Measurements from ENCODE around the gene PHLDA1. TPM values are rescaled to one million over a fixed set of nuclear protein-coding genes. Genes with fewer than 3 reads are reported as not detected.
A peak's percentile ranks its signal among the peaks of the same experiment; 100 is the strongest.

Gene PHLDA1
- total RNA-seq, 2 donors from 2014 or later: 5.7 to 10.4 TPM

DNA sequence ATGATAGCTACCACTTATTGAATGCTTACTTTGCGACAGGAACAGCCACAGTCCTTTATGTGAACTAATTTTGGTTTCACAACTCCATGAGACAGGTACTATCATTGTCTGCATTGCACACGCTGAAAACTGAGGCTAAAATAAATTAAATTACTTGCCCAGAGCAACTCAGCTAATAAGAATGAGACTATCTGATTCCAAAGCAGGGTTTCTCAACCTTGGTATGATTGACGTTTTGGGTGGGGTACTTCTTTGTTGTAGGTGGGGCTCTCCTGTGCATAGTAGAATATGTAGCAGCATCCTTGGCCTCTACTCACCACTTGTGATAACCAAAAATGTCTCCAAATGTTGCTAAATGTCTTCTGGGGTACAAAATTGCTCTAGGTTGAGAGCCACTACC is 9.1 kb downstream of the PHLDA1 start:
- no peak overlapping the region for H3K4me3 ChIP-seq
- H3K36me3 ChIP-seq: no peaks in the 10 kb centered on the region
- intact Hi-C loops (cut with DNase I): no loop called here
- H3K9me3 ChIP-seq: no peaks in the 10 kb centered on the region
- no peaks in the 10 kb centered on the region for H3K27me3 ChIP-seq
- H3K4me1 ChIP-seq: no peaks in the 10 kb centered on the region
- DNase-seq: no peak
- H3K27ac ChIP-seq: no peak overlapping the region
- TF ChIP-seq, protein P1, sequence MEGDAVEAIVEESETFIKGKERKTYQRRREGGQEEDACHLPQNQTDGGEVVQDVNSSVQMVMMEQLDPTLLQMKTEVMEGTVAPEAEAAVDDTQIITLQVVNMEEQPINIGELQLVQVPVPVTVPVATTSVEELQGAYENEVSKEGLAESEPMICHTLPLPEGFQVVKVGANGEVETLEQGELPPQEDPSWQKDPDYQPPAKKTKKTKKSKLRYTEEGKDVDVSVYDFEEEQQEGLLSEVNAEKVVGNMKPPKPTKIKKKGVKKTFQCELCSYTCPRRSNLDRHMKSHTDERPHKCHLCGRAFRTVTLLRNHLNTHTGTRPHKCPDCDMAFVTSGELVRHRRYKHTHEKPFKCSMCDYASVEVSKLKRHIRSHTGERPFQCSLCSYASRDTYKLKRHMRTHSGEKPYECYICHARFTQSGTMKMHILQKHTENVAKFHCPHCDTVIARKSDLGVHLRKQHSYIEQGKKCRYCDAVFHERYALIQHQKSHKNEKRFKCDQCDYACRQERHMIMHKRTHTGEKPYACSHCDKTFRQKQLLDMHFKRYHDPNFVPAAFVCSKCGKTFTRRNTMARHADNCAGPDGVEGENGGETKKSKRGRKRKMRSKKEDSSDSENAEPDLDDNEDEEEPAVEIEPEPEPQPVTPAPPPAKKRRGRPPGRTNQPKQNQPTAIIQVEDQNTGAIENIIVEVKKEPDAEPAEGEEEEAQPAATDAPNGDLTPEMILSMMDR (IDR thresholded peaks at IDR 0.05): no peak
- no peak overlapping the region for H3K9ac ChIP-seq (ENCODE audit: low read depth in 2 of 2, low read length in 2 of 2)

DNA sequence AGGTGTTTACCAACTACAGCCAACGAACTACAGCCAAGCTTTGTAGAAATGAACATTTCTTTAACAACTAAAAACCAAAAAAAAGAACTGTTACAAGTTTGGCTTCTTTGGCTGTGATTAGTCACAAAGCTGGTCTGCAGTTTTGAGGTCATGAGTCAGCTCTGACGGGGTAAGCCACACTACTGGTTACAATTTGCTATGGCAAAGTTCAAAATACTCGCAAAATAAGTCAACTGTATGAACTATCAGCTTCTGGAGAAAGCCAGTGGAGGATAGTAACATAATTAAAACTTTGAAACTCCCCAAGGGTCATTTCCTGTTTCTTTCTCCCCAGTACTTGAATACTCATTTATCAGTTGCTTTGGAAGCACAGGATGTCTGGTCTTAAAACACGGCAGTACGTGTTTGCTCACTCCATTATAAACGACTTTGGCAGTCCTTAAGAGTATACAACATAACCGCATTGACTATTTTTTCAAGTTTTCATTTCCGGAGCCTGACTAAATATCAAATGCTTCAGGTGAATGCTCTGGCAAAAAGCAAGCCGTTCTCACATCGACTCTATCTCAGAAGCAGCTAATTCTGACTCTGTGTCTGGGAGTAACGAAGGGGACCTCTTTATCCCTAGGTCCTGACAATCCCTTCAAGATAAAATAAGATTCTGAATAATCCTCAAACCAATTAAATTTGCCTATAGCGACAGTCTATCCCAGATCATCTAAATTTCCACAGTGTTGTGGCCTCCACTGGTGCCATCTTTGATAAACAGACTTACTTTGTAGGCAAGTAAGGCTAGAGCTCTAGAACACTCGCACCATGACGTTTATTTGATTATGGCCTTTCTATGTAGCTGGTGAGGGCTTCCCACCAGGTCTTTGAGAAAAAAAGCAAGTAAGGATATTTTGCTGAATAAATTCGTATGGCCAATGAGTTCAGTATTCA is 10.6 kb downstream of the PHLDA1 start:
- DNase-seq: no peak
- no peaks in the 10 kb centered on the region for H3K27me3 ChIP-seq
- peak overlapping the region; percentile 62 for H3K27ac ChIP-seq
- H3K36me3 ChIP-seq: no peaks in the 10 kb centered on the region
- no peak overlapping the region for H3K9ac ChIP-seq (ENCODE audit: low read depth in 2 of 2, low read length in 2 of 2)
- no peak overlapping the region for H3K4me3 ChIP-seq
- TF ChIP-seq, protein P1 (IDR thresholded peaks at IDR 0.05): no peak
- no peaks in the 10 kb centered on the region for H3K9me3 ChIP-seq
- intact Hi-C loops (cut with DNase I): no loop called here
- H3K4me1 ChIP-seq: no peaks in the 10 kb centered on the region

DNA sequence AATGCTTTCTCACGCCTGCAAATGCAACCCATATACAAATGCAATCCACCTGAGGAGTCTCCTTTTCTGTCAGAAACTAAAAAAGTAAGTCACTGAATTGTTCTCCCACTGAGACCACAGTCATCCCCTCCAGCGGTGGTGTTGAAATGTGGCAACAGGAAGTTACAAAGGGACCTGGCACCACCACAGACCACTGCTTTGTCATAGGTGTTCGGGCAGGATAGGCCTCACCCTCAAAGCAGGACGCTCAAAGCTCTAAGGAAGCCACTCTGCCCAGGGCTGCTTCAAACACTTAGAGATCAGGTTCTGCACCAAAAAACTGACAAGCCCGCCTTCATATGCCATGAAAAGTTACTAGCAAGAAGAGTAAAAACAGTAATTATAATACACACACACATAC is 11.3 kb downstream of the PHLDA1 start:
- intact Hi-C loops (cut with DNase I): no loop called here
- Histone ChIP-seq H3K27me3 (no peaks in the 10 kb centered on the region), H3K9ac (ENCODE audit: low read depth in 2 of 2, low read length in 2 of 2) (peak overlapping the region in 1 of 2 donors; percentile 12), H3K9me3 (no peaks in the 10 kb centered on the region), H3K4me1 (no peaks in the 10 kb centered on the region), H3K36me3 (no peaks in the 10 kb centered on the region), H3K4me3 (no peak overlapping the region), H3K27ac (peak overlapping the region; percentile 62)
- TF ChIP-seq, protein P1 (IDR thresholded peaks at IDR 0.05): no peak
- no peak for DNase-seq

DNA sequence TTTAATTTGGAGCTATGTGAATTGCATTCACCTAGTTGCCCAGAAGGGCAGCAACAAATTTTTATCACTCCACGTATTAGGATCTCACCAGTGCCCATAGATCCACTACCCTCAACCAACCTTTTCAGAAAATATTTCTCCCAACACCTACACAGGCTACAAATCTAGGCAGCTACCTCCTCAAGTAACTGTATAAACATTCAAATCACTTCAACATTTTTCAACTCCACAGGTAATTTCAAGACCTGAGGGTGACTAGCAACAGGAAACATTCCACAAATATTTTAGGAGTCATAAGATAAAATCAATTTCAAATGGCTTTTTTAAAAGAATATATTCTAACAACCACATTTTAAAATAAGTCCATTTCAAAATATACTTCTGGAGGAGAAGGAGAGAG is 12.9 kb downstream of the PHLDA1 start:
- Histone ChIP-seq H3K4me1 (no peaks in the 10 kb centered on the region), H3K4me3 (no peak overlapping the region), H3K27me3 (no peaks in the 10 kb centered on the region), H3K9me3 (no peaks in the 10 kb centered on the region), H3K36me3 (no peaks in the 10 kb centered on the region), H3K27ac (no peak overlapping the region), H3K9ac (ENCODE audit: low read depth in 2 of 2, low read length in 2 of 2) (no peak overlapping the region)
- DNase-seq: no peak
- TF ChIP-seq, protein P1 (IDR thresholded peaks at IDR 0.05): no peak
- intact Hi-C loops (cut with DNase I): no loop called here

DNA sequence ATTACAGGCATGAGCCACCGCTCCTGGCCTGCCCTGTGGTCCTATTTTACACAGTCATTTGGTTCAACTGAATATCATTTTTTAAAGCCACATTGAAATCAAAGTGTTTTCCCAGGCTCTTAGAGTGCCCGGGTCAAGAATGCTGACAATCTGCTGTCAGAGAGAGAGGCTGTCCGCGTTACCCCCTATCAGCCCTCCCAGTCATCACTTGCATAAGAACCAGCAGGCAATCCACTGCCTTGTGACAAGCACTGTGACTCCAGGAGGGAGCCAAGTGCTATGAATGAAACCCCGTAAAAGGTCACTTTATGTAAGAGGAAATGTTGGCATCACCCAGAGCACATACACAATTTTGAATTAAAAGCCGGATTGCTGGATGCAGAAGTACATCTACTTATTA is 13.5 kb downstream of the PHLDA1 start:
- TF ChIP-seq, protein P1 (IDR thresholded peaks at IDR 0.05): no peak
- no peaks in the 10 kb centered on the region for H3K27me3 ChIP-seq
- no peak overlapping the region for H3K4me3 ChIP-seq
- no peak for DNase-seq
- intact Hi-C loops (cut with DNase I): no loop called here
- no peak overlapping the region for H3K9ac ChIP-seq (ENCODE audit: low read depth in 2 of 2, low read length in 2 of 2)
- H3K4me1 ChIP-seq: no peaks in the 10 kb centered on the region
- H3K36me3 ChIP-seq: no peaks in the 10 kb centered on the region
- no peak overlapping the region for H3K27ac ChIP-seq
- no peaks in the 10 kb centered on the region for H3K9me3 ChIP-seq

All from colonic mucosa (tissue), 4 donors.